ENCODE results near the gene TSC22D2.

The TSC22D2 gene

DNA sequence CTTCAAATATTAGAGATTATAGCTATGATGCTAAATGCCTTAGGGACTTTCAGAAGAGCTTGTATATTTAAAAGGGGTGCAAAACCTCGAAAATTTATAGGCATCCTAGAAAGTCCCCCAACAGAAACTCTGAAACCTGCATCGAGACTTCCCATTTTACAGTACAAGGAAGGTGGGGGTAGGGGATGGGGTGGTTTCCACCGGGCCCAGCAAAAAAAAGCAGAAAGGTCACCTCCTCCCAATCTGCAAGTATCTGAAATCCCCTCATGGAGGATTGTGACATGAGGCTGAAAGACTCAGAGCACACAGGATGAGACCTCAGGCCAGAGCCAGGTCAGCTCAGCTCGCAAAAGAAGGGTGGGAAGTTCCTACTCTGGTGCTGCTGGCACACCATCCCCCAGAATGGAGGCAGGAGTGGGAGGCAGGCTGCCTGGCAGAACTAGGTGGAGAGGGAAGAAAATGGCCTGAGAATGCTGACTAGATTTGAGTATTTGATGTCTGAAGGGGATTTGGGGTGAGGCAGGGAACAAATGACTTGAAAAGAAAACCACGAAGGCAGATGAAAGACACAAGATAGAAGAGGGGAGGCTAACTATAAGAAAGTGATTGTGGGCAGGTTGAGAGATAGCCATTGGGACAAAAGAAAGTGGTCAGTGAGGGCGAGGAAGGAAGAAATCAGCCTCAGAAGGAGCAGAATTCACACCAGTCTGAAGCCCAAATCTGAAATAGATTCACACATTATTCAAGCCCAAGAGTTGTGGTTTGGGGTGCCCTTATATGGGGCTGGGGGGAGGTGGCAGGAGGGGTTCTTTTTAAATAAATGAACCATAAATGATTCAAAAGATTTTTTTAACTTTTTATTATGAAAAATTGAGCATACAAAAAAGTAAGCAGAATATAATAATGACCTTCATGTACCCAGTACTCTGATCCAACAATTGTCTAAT is 22.5 kb upstream of the TSC22D2 start:
- no peak for DNase-seq

DNA sequence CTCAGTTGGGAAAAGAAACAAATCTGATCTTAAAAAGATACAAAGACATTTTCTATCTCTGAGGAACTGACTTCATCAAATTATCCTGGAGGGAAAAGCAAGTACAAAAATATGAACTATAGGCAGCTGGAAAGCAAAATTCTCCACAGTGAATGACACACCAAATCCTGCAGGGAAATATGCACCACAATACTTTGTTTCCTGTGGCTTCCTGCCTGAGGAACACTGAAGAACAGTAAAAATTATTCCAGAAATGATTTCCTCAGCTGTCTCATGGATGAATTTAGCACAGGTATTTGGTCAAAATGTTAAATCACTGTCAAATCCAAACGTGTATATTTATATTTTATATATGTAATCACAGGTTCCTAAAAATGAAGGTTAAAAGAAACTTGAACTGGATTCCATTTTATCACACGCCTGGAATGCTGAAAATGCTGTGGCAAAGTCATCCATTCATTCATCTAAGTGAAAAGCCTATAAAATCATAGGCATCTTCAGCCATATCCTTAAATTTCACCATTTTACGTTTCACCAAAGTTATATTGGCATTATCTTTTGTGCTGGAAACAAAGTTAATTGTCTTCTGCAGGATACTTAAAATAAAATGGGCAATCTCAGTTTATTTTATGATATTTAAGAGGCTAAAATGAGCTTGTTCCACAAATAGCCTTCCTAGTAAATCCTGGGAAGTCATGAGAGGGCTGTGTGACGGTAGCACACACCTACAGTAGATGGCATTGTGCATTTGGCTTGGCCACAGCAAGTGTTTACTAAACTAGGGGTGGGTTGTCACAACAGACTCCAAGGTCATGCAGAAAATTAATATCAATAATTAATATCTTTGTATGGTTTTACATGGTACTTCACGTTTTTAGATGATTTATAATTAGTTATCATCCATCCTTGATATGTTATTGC is 19.3 kb upstream of the TSC22D2 start:
- no peak for DNase-seq

DNA sequence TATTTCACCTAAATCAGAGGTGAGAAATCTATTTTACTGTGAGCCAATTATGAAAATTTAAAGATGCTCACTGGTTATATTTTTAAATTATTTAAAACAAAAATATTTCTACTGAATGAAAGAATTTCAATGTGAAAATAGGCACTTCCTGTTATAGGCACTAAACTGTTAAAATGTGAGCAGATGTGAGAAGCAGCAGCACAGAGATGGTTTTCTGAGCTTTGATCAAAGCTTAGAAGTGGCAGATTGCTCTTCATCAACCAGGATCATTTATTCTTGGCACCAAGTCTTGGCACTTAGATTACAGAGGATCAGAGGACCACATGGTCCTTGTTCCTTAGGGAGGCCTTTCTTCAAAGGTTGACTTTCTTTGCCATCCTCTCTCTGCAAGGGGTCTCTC is 18.0 kb upstream of the TSC22D2 start:
- DNase-seq: no peak

DNA sequence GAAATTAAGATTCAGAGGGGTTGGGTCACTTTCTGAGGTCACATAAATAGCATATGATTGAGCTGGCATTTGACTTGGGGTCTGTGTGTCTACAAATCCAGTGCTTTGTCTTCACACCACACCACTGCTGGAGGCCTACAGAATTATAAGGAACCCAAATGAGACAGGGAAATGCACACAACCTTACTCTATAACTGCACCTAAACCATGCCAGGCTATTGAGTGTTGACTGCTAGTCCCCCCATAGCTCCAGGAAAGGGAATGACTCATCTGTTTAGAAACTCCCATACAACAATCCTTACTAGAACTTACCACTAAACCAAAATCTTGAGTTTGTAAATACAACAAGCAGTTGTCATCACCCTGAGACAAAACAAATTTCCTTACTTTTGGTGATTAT is 16.9 kb upstream of the TSC22D2 start:
- DNase-seq: no peak

DNA sequence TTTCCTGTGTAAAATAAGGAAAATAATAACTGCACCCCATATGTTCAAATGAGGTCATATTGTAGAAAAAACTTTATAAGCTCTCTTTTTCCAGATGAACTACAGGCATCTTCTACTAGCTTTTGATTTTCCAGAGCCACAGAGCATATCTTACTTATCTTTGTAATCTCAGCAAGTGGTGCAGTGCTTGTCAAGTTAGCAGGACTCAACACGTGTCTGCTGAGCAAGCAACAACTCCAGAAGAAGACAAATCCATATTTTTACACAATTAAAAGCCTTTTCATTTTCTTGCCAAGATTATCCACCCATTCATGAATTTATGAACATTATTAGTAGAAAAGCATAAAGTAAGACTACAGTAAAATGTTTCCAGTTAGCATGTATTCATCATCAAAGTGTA is 14.4 kb upstream of the TSC22D2 start:
- DNase-seq: no peak

DNA sequence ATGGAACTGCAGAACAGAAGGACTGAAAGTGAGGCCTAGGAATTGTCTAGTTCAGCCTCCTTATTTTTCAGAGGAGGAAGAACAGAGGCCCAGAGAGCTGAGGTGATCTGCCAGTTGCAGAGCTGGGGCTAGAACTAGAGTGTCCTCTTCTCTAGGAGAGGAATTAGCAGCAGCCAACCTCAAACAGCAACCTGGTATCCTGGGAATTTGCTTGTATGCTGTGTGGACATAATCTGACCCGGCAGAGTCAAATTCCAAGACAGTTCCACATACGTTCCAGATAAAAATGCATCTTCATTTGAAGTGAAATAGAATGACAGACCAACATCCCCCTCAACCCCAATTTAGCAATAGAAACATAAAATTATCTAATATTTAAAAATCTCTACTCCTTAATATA is 13.5 kb upstream of the TSC22D2 start:
- DNase-seq: no peak

DNA sequence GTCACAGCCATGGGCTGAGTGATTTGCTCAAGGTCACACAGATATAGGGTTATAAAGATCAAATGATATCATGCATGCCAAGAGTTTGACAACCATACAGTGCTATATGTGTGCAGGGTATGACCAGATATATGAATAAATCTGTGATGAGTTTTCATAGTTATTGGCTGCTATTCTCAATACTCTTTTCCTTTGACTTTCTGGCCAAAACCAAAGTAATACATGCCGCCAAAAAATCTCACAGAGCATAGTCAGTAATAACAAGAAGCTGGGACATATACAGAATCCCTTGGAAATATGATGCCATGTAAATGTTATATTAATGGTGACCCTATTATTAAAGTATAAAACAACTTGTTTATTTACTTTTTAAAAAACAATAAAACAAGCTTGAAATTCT is 11.6 kb upstream of the TSC22D2 start:
- DNase-seq: no peak

DNA sequence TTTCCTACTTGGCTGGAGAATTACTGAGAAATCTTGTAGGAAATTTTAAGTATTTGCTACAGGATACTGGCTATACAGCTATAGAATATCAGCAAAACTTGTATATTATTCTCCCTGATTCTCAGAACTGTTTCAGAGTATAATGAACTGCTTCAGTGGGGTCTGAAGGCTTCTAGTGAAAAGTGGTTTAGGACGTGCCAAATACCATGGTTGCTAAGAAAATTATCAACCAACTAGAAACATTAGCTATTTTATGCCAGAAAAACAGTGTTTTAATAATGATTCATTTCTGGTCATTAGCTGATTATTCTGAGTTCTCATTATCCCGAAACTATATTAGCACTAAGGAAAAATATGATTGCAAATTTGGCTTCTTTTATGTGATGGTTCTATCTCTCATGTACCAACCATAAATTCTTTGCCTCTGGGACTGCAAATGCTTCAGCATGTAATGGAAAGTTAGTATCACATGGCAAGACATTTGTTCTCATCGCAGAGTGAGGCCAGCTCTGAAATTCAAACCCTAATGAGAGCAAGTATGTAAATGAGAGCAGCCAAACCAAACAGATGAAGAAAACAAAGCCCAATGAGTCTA is 11.0 kb upstream of the TSC22D2 start:
- no peak for DNase-seq

DNA sequence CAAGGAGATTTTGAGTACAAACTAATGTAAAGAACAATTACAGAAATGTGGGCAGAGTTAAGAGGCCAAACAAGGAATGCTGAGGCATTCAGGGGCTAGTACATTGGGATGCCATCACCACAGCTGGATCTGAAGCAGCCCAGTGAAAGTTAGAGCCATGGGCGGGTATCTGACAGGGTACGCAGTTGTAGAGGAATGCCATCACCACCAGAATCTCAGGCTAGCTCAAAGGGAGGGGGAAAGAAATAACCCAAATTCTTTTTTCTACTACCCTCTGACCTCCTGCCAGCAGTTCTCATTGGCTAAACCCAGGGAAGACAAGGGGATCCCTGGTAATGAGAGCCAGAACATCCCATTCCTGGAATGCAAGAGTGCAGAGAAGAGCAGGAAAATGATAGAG is 9.0 kb upstream of the TSC22D2 start:
- no peak for DNase-seq

DNA sequence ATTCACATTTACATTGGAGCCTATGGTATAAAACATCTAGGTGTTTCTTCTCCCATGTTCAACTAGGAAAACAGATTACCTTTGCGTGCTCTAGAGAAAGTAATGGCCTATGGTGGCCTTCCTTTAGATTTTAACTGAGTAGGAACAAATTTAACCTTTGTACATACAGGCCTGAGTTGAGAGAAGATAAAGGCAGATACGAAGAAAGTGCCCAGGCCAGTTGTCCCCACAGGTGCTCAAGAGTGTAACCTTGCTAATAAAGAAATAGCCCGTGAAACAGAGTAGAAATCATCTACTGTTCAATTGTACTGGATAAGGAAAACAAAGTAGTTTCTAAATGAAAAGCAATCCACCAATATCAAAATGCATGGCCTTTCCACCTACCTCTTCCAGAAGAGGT is 6.8 kb upstream of the TSC22D2 start:
- DNase-seq: no peak

DNA sequence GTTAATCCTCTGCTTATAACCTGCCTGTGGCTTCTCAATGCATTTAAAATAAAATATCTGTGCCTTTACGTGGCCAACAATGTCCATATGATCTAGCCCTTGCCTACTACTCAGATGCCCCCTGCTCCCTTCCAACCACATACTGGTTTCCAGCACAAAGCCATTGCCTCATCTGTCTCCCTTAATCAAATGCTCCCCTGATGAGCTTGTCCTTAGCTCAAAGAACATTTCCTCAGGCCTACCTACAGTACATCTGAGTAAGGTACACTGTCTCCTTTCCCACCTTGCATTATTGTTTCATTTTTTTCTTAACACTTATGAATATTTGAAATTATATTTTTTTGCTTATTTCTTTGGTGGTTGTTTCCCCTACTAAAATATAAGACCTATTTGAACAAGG is 5.9 kb upstream of the TSC22D2 start:
- DNase-seq: no peak

DNA sequence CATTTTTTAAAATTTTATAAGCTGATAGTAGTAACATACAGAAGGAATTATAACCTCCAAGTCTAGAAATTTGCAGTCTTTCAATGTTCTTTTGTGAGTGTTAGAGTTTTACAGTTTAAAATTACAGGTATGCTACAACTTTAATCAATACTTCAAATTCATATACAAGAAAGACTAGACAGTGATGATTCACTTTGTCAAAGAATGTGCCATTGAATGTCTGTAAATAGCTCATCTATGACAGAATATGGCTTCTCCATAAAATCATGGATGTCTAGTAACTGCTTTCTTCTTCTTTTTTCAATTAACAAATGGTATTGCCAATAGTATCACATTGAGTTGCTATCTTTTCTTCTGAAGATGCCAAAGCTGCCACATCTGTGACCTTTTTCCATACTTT is 4.1 kb upstream of the TSC22D2 start:
- DNase-seq: no peak

DNA sequence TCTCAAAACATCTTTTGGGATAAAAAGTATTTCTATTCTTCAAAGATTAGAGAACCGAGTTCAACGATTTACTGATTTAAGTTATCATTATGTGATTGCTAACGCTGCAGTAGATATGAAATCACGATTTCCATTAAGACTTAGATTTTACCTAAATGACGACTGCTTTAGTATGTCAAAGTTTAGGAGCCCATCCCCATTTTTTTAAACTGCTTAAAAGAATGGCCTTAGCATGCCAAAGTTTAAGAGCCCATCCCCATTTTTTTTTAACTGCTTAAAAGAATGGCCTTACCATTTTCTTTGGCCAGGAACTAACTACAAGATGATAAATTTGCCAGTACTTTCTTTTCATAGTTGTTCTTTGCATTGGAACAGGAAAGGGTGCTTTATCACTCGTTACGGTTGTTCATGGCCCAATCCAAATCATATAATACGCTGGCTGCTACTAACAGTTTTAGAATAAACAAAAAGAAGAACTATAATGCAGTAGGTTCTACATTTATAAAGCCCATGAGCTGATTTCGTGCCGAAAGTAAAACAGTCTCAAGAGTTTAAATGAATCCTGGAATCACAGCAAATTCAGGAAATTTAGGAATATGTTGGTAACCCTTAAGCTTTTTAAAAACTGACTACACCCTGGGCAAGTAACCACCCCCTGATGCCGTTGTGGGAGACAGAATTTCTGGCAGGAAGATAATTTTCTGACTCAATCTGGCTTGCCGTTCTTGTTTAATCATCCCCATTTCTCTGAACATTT is 869 bp upstream of the TSC22D2 start:
- DNase-seq: peak in 1 of 2 experiments; percentile 52

DNA sequence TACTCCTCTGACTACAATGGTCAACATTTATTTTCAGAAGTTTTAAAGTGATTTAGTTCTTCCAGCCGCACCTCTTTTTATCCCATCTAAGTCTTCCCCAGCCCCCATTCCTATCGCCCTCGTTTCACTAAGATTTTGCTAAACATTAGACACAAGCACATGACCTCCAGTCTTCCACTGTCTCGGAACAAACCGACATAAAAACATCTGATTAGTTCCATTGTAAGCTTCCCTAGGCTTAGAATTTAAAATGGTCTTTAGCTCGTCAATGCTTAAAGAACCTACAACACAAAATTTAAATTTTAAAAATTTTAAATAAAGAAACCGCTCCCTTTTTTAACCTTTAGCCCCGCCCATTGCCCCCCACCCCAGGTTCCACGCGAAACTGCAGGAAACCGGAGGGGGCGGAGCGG is 284 bp upstream of the TSC22D2 start:
- DNase-seq: no peak

DNA sequence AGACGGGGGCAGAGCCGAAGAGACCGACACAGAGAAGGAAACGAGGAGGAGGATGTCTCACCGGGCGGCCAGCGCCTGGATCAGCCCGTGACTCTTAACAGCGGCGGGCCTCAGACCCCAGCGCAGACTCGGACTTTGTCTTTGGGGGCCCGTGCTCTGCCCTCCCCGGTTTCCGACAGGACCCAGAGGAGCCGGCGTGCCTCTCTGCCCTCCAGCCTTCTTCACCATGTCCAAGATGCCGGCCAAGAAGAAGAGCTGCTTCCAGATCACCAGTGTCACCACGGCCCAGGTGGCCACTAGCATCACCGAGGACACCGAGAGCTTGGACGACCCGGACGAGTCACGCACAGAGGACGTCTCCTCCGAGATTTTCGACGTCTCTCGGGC is 1.0 kb downstream of the TSC22D2 start:
- no peak for DNase-seq

DNA sequence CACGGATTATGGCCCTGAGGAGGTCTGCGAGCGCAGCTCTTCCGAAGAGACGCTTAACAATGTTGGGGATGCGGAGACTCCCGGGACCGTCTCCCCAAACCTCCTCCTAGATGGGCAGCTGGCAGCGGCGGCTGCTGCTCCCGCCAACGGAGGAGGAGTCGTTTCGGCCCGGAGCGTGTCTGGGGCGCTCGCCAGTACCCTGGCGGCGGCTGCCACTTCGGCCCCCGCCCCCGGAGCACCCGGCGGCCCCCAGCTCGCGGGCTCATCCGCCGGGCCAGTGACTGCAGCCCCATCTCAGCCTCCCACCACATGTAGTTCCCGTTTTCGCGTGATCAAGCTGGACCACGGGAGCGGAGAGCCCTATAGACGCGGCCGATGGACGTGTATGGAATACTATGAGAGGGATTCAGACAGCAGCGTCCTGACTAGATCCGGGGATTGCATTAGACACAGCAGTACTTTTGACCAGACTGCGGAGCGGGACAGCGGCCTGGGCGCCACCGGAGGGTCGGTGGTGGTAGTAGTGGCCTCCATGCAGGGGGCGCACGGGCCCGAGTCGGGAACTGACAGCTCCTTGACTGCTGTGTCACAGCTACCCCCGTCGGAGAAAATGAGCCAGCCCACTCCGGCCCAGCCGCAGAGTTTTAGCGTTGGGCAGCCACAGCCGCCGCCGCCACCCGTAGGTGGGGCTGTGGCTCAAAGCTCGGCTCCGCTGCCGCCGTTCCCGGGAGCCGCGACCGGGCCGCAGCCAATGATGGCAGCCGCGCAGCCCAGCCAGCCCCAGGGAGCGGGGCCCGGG is 1.6 kb downstream of the TSC22D2 start:
- peak; percentile 15 to 39 for DNase-seq

DNA sequence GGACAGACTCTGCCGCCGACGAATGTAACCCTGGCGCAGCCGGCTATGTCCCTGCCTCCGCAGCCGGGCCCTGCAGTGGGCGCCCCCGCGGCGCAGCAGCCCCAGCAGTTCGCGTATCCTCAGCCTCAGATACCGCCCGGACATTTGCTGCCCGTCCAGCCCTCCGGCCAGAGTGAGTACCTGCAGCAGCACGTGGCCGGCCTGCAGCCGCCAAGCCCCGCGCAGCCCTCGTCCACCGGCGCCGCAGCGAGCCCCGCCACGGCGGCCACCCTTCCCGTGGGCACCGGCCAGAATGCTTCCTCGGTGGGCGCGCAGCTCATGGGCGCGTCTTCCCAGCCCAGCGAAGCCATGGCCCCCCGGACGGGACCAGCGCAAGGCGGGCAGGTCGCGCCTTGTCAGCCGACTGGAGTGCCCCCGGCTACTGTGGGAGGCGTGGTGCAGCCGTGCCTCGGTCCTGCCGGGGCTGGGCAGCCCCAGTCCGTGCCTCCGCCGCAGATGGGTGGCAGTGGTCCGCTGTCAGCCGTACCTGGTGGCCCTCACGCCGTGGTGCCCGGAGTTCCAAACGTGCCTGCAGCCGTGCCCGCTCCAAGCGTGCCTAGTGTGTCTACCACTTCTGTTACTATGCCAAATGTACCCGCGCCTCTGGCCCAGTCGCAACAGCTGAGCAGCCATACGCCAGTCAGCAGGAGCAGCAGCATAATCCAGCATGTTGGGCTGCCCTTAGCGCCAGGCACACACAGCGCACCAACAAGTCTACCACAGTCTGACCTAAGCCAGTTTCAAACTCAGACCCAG is 2.4 kb downstream of the TSC22D2 start:
- no peak for DNase-seq

DNA sequence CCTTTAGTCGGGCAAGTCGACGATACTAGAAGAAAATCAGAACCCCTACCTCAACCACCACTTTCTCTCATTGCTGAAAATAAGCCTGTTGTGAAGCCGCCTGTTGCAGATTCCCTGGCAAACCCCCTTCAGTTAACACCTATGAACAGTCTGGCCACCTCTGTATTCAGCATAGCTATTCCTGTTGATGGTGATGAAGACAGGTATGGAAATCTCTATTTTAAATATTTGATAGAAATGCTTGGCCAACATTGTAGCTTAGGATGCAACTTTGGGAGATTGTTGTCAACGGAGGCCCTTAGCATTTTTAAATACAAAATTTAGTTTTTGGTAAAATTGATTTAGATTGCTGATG is 3.0 kb downstream of the TSC22D2 start:
- peak in 1 of 2 experiments; percentile 2 for DNase-seq

DNA sequence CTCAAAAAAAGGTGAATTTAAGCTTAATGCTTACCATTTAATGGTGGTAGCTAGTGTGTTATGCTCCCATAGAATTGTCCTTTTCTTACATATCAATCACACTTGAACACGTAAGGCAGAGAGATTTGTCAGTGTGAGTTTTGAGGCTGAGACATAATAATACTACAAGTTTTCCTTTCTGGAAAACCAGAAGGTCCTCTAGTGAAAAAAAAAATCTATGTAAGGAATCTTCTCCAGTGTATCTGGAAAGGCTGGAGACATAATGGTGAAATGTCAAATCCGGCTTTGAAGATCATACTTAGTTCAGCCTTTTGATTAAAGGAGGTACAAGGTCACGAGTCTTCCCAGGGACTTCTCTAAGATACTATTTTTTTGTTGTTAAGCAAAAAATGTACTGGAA is 3.4 kb downstream of the TSC22D2 start:
- no peak for DNase-seq

DNA sequence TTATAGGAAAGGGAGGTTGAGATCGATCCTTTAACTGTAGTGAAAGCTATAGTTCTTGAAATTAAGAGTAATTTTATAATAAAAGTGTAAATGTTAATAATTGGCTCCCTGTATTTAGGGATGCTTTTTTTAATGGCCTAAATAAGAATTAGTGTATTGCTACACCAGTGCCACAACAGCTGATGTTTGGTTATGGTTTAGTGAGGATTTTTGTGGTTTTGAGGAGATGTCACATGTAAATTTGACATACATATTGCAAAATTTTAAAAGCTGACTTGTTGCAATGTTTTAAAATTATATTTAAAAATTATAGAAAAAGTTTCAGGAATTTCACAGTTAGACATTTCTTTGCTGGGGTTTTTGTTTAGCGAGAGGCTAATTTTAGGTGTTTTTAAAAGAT is 3.9 kb downstream of the TSC22D2 start:
- no peak for DNase-seq
